ENCODE measurements around the gene TOP1.

Gene TOP1

GRCh38 chr20:41058674-41059635, 30.3 kb downstream of the TOP1 start:
- DNase-seq, result no peak

- no peak for DNase-seq
Measured at GRCh38 chr20:41061155-41061554, 32.5 kb downstream of the TOP1 start.

- DNase-seq, result no peak
Measured at GRCh38 chr20:41063442-41063841, 34.8 kb downstream of the TOP1 start.

- no peak for DNase-seq
Measured at GRCh38 chr20:41064377-41064776, 35.8 kb downstream of the TOP1 start.

- DNase-seq, result no peak
Measured at GRCh38 chr20:41065716-41066115, 37.1 kb downstream of the TOP1 start.

- no peak for DNase-seq
Measured at GRCh38 chr20:41068806-41069205, 40.2 kb downstream of the TOP1 start.

- DNase-seq, result no peak
Measured at GRCh38 chr20:41072190-41072863, 43.7 kb downstream of the TOP1 start.

- DNase-seq, result no peak
Measured at GRCh38 chr20:41072915-41073314, 44.3 kb downstream of the TOP1 start.

GRCh38 chr20:41074441-41074840, 45.8 kb downstream of the TOP1 start:
- no peak for DNase-seq

GRCh38 chr20:41076776-41077175, 48.2 kb downstream of the TOP1 start:
- no peak for DNase-seq

GRCh38 chr20:41078329-41078728, 49.7 kb downstream of the TOP1 start:
- peak; percentile 12 for DNase-seq

GRCh38 chr20:41079066-41079465, 50.4 kb downstream of the TOP1 start:
- DNase-seq, result no peak

GRCh38 chr20:41080866-41081265, 52.2 kb downstream of the TOP1 start:
- DNase-seq, result no peak

- no peak for DNase-seq
Measured at GRCh38 chr20:41081276-41081814, 52.7 kb downstream of the TOP1 start.

GRCh38 chr20:41082306-41082705, 53.7 kb downstream of the TOP1 start:
- DNase-seq, result no peak

- no peak for DNase-seq
Measured at GRCh38 chr20:41085606-41086005, 57.0 kb downstream of the TOP1 start.

GRCh38 chr20:41086402-41087324, 58.0 kb downstream of the TOP1 start:
- no peak for DNase-seq

- no peak for DNase-seq
Measured at GRCh38 chr20:41087325-41087685, 58.7 kb downstream of the TOP1 start.

- no peak for DNase-seq
Measured at GRCh38 chr20:41087777-41088176, 59.2 kb downstream of the TOP1 start.

- DNase-seq, result no peak
Measured at GRCh38 chr20:41089555-41089954, 60.9 kb downstream of the TOP1 start.

GRCh38 chr20:41091927-41092326, 63.3 kb downstream of the TOP1 start:
- no peak for DNase-seq

- no peak for DNase-seq
Measured at GRCh38 chr20:41094353-41095055, 65.9 kb downstream of the TOP1 start.
